GM18951 (cell line): Measurements from ENCODE around the gene AICDA.
"Not testable (repeated sequence)": the region's sequence is repeated elsewhere in the genome, so short reads cannot be mapped to it uniquely, and the experiment has no call there.

Source experiments
- POLR2A ChIP-seq: IDR thresholded peaks from 4 replicates; pipeline ENCODE4 v1.6.1; 2011; ENCODE audit warnings: mild to moderate bottlenecking; ENCODE audit not compliant: insufficient read length, insufficient read depth; ENCODE audit errors: extremely low read depth
- in situ Hi-C: fragments of 300-500 bp; cut with MboI; formaldehyde crosslinking; loops from one replicate; pipeline ENCODE4 v1.12.0; 2022; ENCODE audit warnings: low sequenced_read_pairs, mixed read lengths, inconsistent platforms; ENCODE audit not compliant: unreplicated experiment

The AICDA gene

DNA sequence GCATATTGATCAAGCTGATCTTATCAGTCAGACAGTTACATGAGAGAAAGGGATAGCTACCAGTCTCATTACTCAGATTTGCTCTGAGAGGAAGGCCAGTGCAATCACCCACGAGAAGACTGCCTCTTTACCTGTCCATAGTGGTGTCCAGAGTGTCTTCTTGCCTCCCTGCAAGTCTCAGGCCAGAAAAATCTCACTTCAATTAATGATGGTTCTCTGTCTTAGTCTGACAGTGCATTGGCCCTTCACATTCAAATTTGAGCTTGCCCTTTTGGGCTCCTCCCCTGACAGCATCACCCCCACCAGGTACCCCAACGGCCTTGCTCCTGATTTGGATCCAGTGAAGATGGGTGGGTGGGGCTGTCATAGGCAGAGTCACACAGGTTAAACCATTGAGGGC is at the start of gene AICDA:
AICDA (minus strand) TSS at position 231 of the 400 bp plus-strand sequence; CDS start at position 139, 92 bp downstream.
- in situ Hi-C loops: no loop called here
- TF ChIP-seq POLR2A: peak; percentile 44

GRCh38 chr12:8661751-8662150 is 49.1 kb upstream of the AICDA start:
- in situ Hi-C loops: no loop called here
- TF ChIP-seq POLR2A: no peak

DNA sequence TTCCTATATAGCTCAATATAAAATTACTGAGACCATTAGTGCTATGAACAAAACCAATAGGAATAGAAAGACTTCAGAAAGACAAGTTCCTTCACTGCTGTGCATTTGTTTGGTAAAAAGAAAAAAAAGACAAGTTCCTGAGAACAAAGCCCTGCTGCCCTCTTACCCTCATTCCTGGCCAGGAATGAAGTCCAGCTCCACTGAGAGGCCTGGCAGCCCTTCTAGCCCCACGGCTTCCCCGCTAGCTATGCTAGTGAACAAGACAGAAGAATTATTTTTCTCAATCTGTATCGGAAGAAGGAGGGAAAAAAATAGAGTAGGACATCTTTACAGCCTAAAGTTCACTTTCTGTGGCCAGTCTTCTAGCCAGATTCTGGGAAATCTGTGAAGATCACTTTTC is 48.4 kb upstream of the AICDA start:
- no peak for TF ChIP-seq POLR2A
- in situ Hi-C loops: no loop called here

DNA sequence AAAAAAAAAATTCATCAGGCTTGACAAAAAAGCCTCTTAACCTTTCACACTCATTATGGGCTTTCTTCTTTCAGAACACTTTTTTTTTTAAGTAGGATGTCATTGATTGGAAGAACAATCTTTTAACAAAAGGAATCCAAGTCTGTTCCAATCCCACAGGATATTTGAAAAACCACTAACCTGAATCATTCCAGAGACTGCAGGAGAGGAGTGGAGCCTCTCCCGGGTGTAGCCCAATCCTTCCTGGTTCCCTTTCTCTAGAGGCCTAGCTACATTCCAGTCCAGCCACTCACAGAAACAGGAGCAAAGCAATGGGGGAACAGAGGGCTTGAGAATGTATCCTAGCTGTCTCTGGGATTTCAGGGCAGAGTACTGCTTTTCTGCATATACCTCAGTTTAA is 45.7 kb upstream of the AICDA start:
- no peak for TF ChIP-seq POLR2A
- in situ Hi-C loops: no loop called here

GRCh38 chr12:8655421-8655820 is 42.8 kb upstream of the AICDA start:
- in situ Hi-C loops: no loop called here
- TF ChIP-seq POLR2A: no peak

DNA sequence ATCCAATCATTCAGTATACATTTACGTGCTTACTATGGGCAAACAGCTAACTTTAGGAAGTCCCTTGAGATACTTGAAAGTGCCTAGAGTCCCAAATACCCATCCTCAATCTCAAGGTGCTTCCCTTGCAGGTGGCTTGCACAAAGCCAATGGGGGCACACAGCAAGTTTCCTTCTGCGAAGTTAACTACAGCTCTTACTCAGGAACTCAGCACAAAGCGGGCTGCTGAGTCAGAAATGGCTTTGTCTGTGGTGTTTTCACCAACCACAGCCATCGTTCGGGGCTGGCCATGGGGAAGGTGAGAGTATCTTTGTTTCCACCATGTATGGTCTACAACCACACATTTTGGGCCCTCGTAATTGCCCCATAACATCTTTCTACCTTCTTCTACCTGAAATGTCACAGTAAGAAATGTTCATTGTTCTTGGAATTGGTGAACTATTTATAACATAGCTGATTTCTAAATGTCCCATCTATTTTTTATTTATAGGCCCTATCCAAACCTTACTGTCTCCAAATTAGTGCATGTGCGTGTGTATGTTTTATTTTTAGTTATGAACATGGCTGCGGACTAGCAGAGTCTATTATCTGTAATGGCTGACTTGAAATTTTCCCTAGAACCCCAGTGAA is 36.0 kb upstream of the AICDA start:
- in situ Hi-C loops: no loop called here
- no peak for TF ChIP-seq POLR2A

DNA sequence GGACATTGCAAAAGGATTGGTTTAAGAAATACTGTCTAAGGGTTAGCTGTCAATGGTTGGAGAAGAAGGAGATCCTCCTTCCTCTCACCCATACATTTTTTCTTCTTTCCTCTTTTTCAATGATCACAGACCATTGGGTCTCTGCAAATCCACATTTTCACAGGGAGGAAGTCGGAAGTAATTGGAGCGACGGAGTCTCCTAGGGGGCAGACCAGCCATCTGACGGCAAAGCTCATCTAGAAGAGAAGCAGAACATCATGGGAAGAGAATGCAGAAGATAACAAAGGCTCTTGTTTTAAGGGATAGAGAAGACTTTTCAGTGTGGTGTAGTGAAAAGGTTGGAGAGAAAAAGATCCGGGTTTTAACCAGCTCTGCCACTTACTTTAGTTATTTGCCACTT is 35.3 kb upstream of the AICDA start:
- in situ Hi-C loops: no loop called here

GRCh38 chr12:8644345-8645248 is 31.9 kb upstream of the AICDA start:
- TF ChIP-seq POLR2A: no peak

More for the DNA sequence above, 35.3 kb upstream of the AICDA start:
- TF ChIP-seq POLR2A: no peak

DNA sequence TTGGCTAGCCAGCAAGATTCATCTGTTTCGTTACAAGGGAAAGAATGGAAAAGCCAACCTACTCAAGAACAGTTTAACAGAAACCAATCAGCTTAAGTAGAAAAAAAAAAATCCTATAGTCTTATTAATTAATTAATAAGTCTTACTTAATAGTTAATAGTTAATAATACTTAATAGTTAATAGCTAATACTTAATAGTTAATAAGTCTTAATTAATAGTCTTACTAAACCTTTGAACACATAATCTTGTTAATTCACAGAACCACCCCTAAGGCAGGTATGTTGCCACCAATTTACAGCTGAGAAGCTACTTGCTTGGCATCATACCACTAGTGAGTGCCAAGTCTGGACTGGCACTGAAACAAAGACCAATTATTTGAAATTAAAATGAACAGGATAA is 30.1 kb upstream of the AICDA start:
- no peak for TF ChIP-seq POLR2A
- in situ Hi-C loops: no loop called here

More at GRCh38 chr12:8644345-8645248, 31.9 kb upstream of the AICDA start:
- in situ Hi-C loops: no loop called here

GRCh38 chr12:8639936-8640335 is 27.3 kb upstream of the AICDA start:
- in situ Hi-C loops: no loop called here
- TF ChIP-seq POLR2A: no peak

GRCh38 chr12:8638951-8639350 is 26.3 kb upstream of the AICDA start:
- in situ Hi-C loops: no loop called here
- TF ChIP-seq POLR2A: no peak

DNA sequence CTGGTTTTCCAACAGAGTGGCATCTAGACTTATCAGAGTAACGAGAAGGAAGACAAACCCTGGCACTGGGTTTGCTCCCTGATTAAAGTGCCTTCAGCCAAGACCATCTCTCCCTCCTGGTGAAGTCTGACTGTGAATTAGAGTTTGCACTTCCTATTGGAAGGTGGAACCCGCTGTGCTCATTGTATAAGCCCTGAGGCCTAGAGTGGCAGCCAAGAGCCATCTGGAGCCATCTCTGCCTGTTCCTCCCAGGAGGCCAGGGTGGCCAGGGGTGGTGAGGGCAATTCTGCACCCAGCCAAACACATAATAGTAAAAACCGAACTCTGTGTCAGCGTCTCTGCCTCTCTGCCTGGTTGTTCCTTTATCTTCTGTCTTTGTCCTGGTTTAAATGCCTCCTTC is 25.0 kb upstream of the AICDA start:
- TF ChIP-seq POLR2A: no peak
- in situ Hi-C loops: no loop called here

DNA sequence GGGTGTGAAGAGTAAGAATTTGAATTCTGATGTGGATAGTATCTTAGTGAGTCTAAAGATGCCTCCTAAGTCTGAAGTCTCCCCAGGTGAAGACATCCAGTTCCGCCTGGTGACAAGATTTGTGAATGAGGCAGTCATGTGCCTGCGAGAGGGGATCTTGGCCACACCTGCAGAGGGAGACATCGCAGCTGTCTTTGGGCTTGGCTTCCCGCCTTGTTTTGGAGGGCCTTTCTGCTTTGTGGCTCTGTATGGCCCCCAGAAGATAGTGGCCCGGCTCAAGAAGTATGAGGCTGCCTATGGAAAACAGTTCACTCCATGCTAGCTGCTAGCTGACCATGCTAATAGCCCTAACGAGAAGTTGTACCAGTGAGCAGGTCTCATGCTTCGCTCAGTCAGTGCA is 24.6 kb upstream of the AICDA start:
- TF ChIP-seq POLR2A: no peak
- in situ Hi-C loops: no loop called here

DNA sequence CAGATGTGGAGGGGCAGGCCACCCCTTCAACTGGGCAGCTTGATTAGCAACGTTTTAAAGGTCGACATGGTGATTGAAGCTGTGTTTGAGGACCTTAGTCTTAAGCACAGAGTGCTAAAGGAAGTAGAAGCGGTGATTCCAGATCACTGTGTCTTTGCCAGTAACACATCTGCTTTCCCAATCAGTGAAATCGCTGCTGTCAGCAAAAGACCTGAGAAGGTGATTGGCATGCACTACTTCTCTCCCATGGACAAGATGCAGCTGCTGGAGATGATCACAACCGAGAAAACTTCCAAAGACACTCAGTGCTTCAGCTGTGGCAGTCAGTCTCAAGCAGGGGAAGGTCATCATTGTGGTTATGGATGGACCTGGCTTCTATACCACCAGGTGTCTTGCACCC is 23.9 kb upstream of the AICDA start:
- no peak for TF ChIP-seq POLR2A
- in situ Hi-C loops: no loop called here

GRCh38 chr12:8636007-8636346 is 23.3 kb upstream of the AICDA start:
- in situ Hi-C loops: not testable (repeated sequence)

DNA sequence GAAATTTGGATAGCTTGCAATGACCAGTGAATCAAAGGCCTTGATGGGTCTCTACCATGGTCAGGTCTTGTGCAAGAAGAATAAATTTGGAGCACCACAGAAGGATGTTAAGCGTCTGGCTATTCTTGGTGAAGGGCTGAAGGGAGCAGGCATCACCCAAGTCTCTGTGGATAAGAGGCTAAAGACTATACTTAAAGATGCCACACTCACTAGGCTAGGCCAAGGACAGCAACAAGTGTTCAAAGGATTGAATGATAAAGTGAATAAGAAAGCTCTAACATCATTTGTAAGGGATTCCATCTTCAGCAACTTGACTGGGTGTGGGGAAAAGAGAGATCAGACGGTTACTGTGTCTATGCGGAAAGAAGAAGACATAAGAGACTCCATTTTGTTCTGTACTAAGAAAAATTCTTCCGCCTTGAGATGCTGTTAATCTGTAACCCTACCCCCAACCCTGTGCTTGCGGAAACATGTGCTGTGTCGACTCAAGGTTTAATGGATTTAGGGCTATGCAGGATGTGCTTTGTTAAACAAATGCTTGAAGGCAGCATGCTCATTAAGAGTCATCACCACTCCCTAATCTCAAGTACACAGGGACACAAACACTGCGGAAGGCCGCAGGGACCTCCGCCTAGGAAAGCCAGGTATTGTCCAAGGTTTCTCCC is 22.8 kb upstream of the AICDA start:
- in situ Hi-C loops: not testable (repeated sequence)
